T47D (cell line): ENCODE results near the gene ANG.
"Not testable (repeated sequence)": the region's sequence is repeated elsewhere in the genome, so short reads cannot be mapped to it uniquely, and the experiment has no call there.

Source experiments
- DNase-seq, 2 experiments: peaks; one replicate each; pipeline versions ENCODE4 v3.0.0 to v3.0.0-alpha.2; 2011 to 2012; ENCODE audit warnings: low read depth in 1 of 2, low spot score in 1 of 2
- JUND ChIP-seq: IDR thresholded peaks from 2 replicates; pipeline ENCODE4 v1.6.1; 2012; ENCODE audit warnings: low read depth
- in situ Hi-C: cut with HindIII; loops from 2 replicates; pipeline ENCODE4 v1.10.0; 2016; ENCODE audit warnings: low sequenced_read_pairs, low pct_unique_long_range_greater_than_20kb

Gene ANG

DNA sequence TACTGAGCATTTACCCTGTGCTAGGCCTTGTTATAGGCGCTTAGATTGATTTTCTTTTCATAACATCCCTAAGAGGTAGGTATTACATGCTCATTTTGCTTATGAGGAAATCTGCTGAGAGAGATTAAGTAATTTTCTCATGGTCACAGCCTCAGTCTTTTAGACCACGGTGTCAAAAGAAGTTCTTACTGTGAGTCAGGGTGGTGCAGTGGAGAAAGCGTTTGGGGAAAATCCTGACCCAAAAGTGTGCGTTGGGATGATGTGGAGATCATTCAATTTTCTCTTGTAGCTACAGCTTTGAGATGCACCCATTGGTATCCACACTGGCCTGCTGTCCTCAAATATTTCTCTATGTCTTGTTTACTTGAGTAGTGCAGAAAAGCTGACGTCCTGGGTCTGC, 8.2 kb downstream of the ANG start:
- no peak for TF ChIP-seq JUND
- DNase-seq = no peak
- in situ Hi-C loops = no loop called here

- no peak for TF ChIP-seq JUND
- in situ Hi-C loops = no loop called here
- peak in 1 of 2 experiments; percentile 76 for DNase-seq
These were observed 8.9 kb downstream of the ANG start for GRCh38 chr14:20697273-20698017.

- DNase-seq = no peak
- no peak for TF ChIP-seq JUND
- in situ Hi-C loops = no loop called here
These were observed 9.4 kb downstream of the ANG start for GRCh38 chr14:20698018-20698329.

- in situ Hi-C loops = no loop called here
- DNase-seq = no peak
- no peak for TF ChIP-seq JUND
These were observed 10.4 kb downstream of the ANG start for GRCh38 chr14:20698934-20699333.

- DNase-seq = no peak
- in situ Hi-C loops = no loop called here
- TF ChIP-seq JUND = no peak
These were observed 11.4 kb downstream of the ANG start for GRCh38 chr14:20699931-20700330.

GRCh38 chr14:20700965-20701364, 12.4 kb downstream of the ANG start:
- in situ Hi-C loops = not testable (repeated sequence)

GRCh38 chr14:20706657-20707355, 18.2 kb downstream of the ANG start:
- no peak for TF ChIP-seq JUND
- in situ Hi-C loops = no loop called here
- no peak for DNase-seq

More at GRCh38 chr14:20700965-20701364, 12.4 kb downstream of the ANG start:
- DNase-seq = not testable (repeated sequence)

- in situ Hi-C loops = no loop called here
- TF ChIP-seq JUND = no peak
- peak in 1 of 2 experiments; percentile 52 for DNase-seq
These were observed 19.1 kb downstream of the ANG start for GRCh38 chr14:20707622-20708021.

- DNase-seq = no peak
- no peak for TF ChIP-seq JUND
- in situ Hi-C loops = no loop called here
These were observed 22.7 kb downstream of the ANG start for GRCh38 chr14:20711261-20711660.

GRCh38 chr14:20711685-20712084, 23.1 kb downstream of the ANG start:
- no peak for TF ChIP-seq JUND
- in situ Hi-C loops = no loop called here
- DNase-seq = no peak

GRCh38 chr14:20712904-20713303, 24.3 kb downstream of the ANG start:
- DNase-seq = no peak
- TF ChIP-seq JUND = no peak
- in situ Hi-C loops = no loop called here

- peak in 1 of 2 experiments; percentile 11 for DNase-seq
- in situ Hi-C loops = no loop called here
- TF ChIP-seq JUND = no peak
These were observed 26.2 kb downstream of the ANG start for GRCh38 chr14:20714593-20715250.

GRCh38 chr14:20719777-20720176, 31.2 kb downstream of the ANG start:
- peak in 1 of 2 experiments; percentile 11 for DNase-seq
- in situ Hi-C loops = no loop called here
- no peak for TF ChIP-seq JUND

DNA sequence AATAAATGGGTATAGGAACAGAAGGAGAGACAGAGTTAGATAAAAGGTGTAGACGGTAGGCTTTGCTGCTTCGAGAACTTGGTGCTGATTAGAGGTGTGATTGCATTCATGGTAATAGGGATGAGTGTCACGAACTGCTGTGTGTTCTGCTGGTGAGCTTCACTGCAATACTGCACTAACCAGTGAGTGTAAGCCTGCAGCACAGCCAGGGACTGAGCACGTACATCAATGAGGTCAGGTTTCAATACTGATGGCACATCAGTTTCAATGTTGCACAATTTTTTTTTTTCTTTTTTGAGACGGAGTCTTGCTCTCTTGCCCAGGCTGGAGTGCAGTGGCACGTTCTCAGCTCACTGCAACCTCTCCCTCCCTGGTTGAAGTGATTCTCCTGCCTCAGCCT, 32.2 kb downstream of the ANG start:
- DNase-seq = no peak
- no peak for TF ChIP-seq JUND
- in situ Hi-C loops = no loop called here
